OCI-LY7 (cell line): ENCODE data around the gene LTBP2. TPM values are rescaled to one million over a fixed set of nuclear protein-coding genes. Genes with fewer than 3 reads are reported as not detected.

Experiments
- BruUV-seq: library from RNA; stranded (reverse); fragments of 400-500 nt; replicated peaks from 2 replicates; lab custom pipeline; 2021; lab: Mats Ljungman, UMichigan
- CTCF ChIA-PET: fragments of 300-600 bp; sonication (Branson Sonifier 250); formaldehyde crosslinking; loops from one replicate; lab custom pipeline; 2022; ENCODE audit warnings: antibody characterized with exemption; ENCODE audit not compliant: unreplicated experiment; lab: Charles Lee
- POLR2A ChIA-PET: fragments of 300-600 bp; sonication (Branson Sonifier 250); formaldehyde crosslinking; loops from one replicate; lab custom pipeline; 2022; ENCODE audit warnings: antibody characterized with exemption; lab: Charles Lee
- DNase-seq: peaks from one replicate; pipeline ENCODE4 v3.0.0-alpha.2; 2015; ENCODE audit warnings: low spot score
- H2AFZ ChIP-seq: fragments of 200-600 bp; sonication (generic), shearing (Covaris generic); 2 replicates; pipeline ENCODE4 v1.6.1; 2014; ENCODE audit warnings: mild to moderate bottlenecking, antibody characterized with exemption, low read length, moderate library complexity
- H3K27ac ChIP-seq: fragments of 200-600 bp; sonication (generic); 2 replicates; pipeline ENCODE4 v1.5.1; 2014; ENCODE audit warnings: mixed run types, low read depth, mild to moderate bottlenecking, moderate library complexity, low read length, inconsistent platforms; ENCODE audit not compliant: poor library complexity, severe bottlenecking
- H3K36me3 ChIP-seq: fragments of 200-600 bp; sonication (generic); 2 replicates; pipeline ENCODE4 v1.6.1; 2014; ENCODE audit warnings: mild to moderate bottlenecking, antibody characterized with exemption, low read length, moderate library complexity, mixed read lengths; ENCODE audit not compliant: insufficient read depth
- H3K4me1 ChIP-seq: fragments of 200-600 bp; sonication (generic); 2 replicates; pipeline ENCODE4 v1.5.1; 2014; ENCODE audit warnings: mild to moderate bottlenecking, low read length; ENCODE audit not compliant: insufficient read depth, poor library complexity, severe bottlenecking
- H3K4me2 ChIP-seq: fragments of 200-600 bp; sonication (generic); 2 replicates; pipeline ENCODE4 v1.6.1; 2014; ENCODE audit warnings: mild to moderate bottlenecking, low read length
- H3K4me3 ChIP-seq: fragments of 200-600 bp; sonication (generic); 2 replicates; pipeline ENCODE4 v1.5.1; 2014; ENCODE audit warnings: mild to moderate bottlenecking, low read depth, low read length; ENCODE audit not compliant: poor library complexity, severe bottlenecking
- H3K79me2 ChIP-seq: fragments of 200-600 bp; sonication (generic); 2 replicates; pipeline ENCODE4 v1.6.1; 2016; ENCODE audit warnings: low read depth, mild to moderate bottlenecking, low read length, moderate library complexity, mixed read lengths; ENCODE audit not compliant: insufficient read depth
- H3K9me2 ChIP-seq: fragments of 200-600 bp; sonication (generic); 2 replicates; pipeline ENCODE4 v1.6.1; 2016; ENCODE audit warnings: mild to moderate bottlenecking, low read length, mixed read lengths; ENCODE audit not compliant: insufficient read depth
- H3K9me3 ChIP-seq: fragments of 200-600 bp; sonication (generic); 2 replicates; pipeline ENCODE4 v1.6.1; 2014; ENCODE audit warnings: mild to moderate bottlenecking, mixed run types, low read length, mixed read lengths
- H4K20me1 ChIP-seq: fragments of 200-600 bp; sonication (generic); 2 replicates; pipeline ENCODE4 v1.6.1; 2014; ENCODE audit warnings: mild to moderate bottlenecking, antibody characterized with exemption, low read length, moderate library complexity, mixed read lengths; ENCODE audit not compliant: insufficient read depth
- EZH2phosphoT487 ChIP-seq: fragments of 200-600 bp; sonication (generic); IDR thresholded peaks from 2 replicates; pipeline ENCODE4 v1.6.1; 2018; ENCODE audit warnings: low read depth, borderline replicate concordance, mild to moderate bottlenecking, mixed run types, antibody characterized with exemption, low read length, moderate library complexity, mixed read lengths
- intact Hi-C: fragments of 100-400 bp; cut with micrococcal nuclease; formaldehyde crosslinking; loops from one replicate; pipeline ENCODE4 v1.10.0; 2022; ENCODE audit not compliant: unreplicated experiment
- total RNA-seq, 2 experiments: library from RNA; depleted of rRNA in 1 of 2; stranded (reverse); fragments of >200 nt in 1 of 2; shearing (Covaris generic) in 1 of 2; gene quantifications; 2 replicates each; pipeline ENCODE4 v1.2.3, GENCODE V29; 2014 to 2022
- TF ChIP-seq, protein P1 (sequence below): fragments of 200-600 bp; sonication (generic); conservative IDR thresholded peaks from 2 replicates; pipeline ENCODE4 v1.5.1; 2014; ENCODE audit warnings: mild to moderate bottlenecking, antibody characterized with exemption, low read length, moderate library complexity, mixed read lengths

Gene LTBP2
- total RNA-seq, 2 experiments from 2014 or later = 0.15 to 0.25 TPM

DNA sequence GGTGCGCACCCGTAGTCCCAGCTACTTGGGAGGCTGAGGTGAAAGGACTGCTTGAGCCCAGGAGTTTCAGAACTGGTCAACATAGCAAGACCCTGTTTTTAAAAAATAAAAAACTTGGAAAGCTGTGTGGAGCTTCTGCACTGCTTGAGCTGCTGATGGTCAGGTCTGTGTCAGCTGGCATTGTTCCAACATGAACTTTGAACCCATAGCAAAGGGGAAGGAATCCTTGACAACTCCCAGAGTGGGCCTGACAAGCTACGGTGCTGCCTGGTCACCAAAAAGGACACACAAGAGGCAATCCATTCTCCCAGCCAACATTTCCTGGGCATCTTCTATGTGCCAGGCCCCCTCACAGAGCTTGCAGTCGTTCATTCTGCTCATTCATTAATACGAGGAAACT, 16.4 kb upstream of the LTBP2 start:
- Histone ChIP-seq H3K4me3 (no peak overlapping the region), H3K27ac (no peak overlapping the region), H3K79me2 (no peaks in the 10 kb centered on the region), H2AFZ (no peak overlapping the region), H3K4me1 (no peaks in the 10 kb centered on the region), H3K9me2 (no peaks in the 10 kb centered on the region), H3K36me3 (no peaks in the 10 kb centered on the region), H4K20me1 (no peaks in the 10 kb centered on the region), H3K4me2 (no peak overlapping the region), H3K9me3 (no peaks in the 10 kb centered on the region)
- intact Hi-C loops = no loop called here
- BruUV-seq = no TSS peak
- POLR2A ChIA-PET = interaction anchor here (1.3 kb wide), 1 partner anchor 9 kb away, joined by 3 read pairs; no protein-coding TSS in a partner anchor
- DNase-seq = no peak
- TF ChIP-seq, protein P1, sequence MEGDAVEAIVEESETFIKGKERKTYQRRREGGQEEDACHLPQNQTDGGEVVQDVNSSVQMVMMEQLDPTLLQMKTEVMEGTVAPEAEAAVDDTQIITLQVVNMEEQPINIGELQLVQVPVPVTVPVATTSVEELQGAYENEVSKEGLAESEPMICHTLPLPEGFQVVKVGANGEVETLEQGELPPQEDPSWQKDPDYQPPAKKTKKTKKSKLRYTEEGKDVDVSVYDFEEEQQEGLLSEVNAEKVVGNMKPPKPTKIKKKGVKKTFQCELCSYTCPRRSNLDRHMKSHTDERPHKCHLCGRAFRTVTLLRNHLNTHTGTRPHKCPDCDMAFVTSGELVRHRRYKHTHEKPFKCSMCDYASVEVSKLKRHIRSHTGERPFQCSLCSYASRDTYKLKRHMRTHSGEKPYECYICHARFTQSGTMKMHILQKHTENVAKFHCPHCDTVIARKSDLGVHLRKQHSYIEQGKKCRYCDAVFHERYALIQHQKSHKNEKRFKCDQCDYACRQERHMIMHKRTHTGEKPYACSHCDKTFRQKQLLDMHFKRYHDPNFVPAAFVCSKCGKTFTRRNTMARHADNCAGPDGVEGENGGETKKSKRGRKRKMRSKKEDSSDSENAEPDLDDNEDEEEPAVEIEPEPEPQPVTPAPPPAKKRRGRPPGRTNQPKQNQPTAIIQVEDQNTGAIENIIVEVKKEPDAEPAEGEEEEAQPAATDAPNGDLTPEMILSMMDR = no peak
- no peak for TF ChIP-seq EZH2phosphoT487
- CTCF ChIA-PET = no interaction called here

DNA sequence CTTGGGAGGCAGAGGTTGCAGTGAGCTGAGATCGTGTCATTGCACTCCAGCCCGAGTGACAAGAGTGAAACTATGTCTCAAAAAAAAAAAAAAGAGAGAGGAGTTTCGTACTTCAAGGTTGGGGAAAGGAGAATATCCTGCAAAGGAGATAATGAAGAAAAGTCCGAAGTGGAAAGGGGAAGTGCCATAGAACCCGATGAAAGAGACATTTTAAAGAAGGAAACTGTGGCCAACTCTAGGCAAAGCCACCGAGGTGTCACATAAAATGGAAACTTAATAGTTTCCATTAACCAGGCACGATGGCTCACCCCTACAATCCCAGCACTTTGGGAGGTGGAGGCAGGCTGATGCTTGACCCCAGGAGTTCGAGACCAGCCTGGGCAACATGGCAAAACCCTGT, 15.0 kb upstream of the LTBP2 start:
- DNase-seq = no peak
- no peaks in the 10 kb centered on the region for H3K36me3 ChIP-seq
- H3K9me2 ChIP-seq = no peaks in the 10 kb centered on the region
- no peaks in the 10 kb centered on the region for H3K4me1 ChIP-seq
- intact Hi-C loops = no loop called here
- H3K4me2 ChIP-seq = no peak overlapping the region
- H2AFZ ChIP-seq = no peak overlapping the region
- CTCF ChIA-PET = interaction anchor here (1.0 kb wide), 1 partner anchor 9 kb away, joined by 5 read pairs; no protein-coding TSS in a partner anchor
- POLR2A ChIA-PET = interaction anchor here (1.3 kb wide), 1 partner anchor 8 kb away, joined by 3 read pairs; no protein-coding TSS in a partner anchor
- no peak overlapping the region for H3K4me3 ChIP-seq
- no peaks in the 10 kb centered on the region for H3K9me3 ChIP-seq
- no peak for TF ChIP-seq EZH2phosphoT487
- TF ChIP-seq, protein P1 = no peak
- H3K79me2 ChIP-seq = no peaks in the 10 kb centered on the region
- H3K27ac ChIP-seq = no peak overlapping the region
- no TSS peak for BruUV-seq
- no peaks in the 10 kb centered on the region for H4K20me1 ChIP-seq

DNA sequence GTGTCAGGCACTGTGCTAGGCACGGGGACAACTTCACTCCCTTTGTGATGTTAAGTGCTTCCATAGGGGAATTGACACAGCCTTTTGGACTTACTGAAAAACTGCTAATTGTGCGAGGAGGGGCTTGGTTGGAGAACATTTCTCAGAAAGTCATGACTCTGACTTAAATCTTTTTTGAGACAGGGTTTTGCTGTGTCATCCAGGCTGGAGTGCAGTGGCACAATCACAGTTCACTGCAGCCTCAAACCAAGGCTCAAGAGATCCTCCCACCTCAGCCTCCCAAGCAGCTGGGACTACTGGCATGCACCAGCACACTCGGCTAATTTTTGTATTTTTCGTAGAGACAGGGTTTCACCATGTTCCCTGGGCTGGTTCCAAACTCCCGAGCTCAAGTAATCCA, 10.2 kb upstream of the LTBP2 start:
- peaks cover 14% of the 10 kb centered on the region for H3K4me1 ChIP-seq
- DNase-seq = no peak
- no peak overlapping the region for H3K4me2 ChIP-seq
- H3K27ac ChIP-seq = no peak overlapping the region
- no peaks in the 10 kb centered on the region for H3K36me3 ChIP-seq
- H3K79me2 ChIP-seq = no peaks in the 10 kb centered on the region
- POLR2A ChIA-PET = no interaction called here
- no peaks in the 10 kb centered on the region for H3K9me2 ChIP-seq
- TF ChIP-seq EZH2phosphoT487 = no peak
- TF ChIP-seq, protein P1 = no peak
- no peaks in the 10 kb centered on the region for H4K20me1 ChIP-seq
- H3K9me3 ChIP-seq = no peaks in the 10 kb centered on the region
- no peak overlapping the region for H3K4me3 ChIP-seq
- CTCF ChIA-PET = interaction anchor here (0.6 kb wide), 1 partner anchor 13 kb away, joined by 5 read pairs; no protein-coding TSS in a partner anchor
- no peak overlapping the region for H2AFZ ChIP-seq
- no TSS peak for BruUV-seq
- intact Hi-C loops = no loop called here
